GM18505 (cell line): ENCODE results near the gene ETV7.
A peak's percentile ranks its signal among the peaks of the same experiment; 100 is the strongest.
"Not testable (repeated sequence)": the region's sequence is repeated elsewhere in the genome, so short reads cannot be mapped to it uniquely, and the experiment has no call there.

Experiments used
- ATAC-seq: cut with Tn5 transposase; IDR thresholded peaks from one replicate; pipeline ENCODE4 v1.9.1; 2021; ENCODE audit not compliant: unreplicated experiment
- POLR2A ChIP-seq: IDR thresholded peaks from 4 replicates; pipeline ENCODE4 v1.6.1; 2011; ENCODE audit warnings: borderline replicate concordance; ENCODE audit not compliant: insufficient read depth, insufficient read length; ENCODE audit errors: extremely low read depth

The ETV7 gene

DNA sequence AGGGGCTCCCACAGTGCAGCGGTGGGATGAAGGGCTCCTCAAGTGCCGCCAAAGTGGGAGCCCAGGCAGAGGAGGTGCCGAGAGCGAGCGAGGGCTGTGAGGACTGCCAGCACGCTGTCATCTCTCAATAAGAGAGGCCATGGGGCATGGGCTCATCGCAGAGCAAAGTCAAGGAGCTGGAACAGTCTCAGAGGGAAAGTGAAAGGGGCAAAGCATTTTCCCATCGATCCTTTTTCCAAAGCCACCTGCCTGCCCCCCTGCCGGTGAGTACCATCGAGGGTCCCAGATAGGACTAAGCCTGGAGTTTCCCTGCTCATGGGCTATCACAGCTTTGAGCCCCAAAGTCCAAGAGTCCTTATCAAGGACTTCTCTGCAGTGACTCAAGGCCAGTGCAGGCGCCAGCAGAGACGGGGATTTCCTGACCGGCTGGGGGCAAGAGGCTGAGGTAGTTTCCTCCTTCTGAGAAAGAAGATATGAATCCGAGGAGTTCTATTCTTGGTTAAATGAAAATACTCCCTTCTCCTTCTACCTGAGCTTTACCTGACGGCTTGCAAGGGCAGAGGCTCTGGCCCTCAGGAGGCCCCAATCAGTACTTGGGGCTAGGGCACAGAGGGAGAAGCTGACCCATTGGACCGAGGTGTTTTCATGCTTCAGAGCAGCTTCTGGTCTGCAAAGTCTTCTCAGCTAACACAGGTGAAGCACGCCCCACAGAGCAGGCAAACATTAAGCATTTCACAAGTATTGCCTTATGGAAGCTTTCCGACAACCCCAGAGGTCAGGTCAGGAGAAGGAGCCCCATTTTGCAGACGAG, 22.6 kb downstream of the ETV7 start:
- no peak for ATAC-seq
- TF ChIP-seq POLR2A = peak; percentile 11

DNA sequence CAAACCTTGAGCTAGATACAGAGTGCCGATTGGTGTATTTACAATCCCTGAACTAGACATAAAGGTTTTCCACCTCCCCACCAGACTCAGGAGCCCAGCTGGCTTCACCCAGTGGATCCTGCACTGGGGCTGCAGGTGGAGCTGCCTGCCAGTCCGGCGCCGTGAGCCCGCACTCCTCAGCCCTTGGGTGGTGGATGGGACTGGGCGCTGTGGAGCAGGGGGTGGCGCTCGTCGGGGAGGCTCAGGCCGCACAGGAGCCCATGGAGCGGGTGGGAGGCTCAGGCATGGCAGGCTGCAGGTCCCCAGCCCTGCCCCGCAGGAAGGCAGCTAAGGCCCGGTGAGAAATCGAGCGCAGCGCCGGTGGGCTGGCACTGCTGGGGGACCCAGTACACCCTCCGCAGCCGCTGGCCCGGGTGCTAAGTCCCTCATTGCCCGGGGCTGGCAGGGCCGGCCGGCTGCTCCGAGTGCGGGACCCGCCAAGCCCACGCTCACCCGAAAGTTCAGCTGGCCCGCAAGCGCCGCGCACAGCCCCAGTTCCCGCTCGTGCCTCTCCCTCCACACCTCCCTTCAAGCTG, 23.3 kb downstream of the ETV7 start:
- ATAC-seq = not testable (repeated sequence)

DNA sequence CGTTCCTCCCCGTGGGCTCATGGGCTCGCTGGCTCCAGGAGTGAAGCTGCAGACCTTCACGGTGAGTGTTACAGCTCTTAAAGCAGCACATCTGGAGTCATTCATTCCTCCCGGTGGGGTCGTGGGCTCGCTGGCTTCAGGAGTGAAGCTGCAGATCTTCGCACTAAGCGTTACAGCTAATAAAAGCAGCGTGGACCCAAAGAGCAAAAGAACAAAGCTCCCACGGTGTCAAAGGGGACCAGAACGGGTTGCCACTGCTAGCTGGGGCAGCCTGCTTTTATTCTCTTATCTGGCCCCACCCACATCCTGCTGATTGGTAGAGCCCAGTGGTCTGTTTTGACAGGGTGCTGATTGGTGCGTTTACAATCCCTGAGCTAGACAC, 24.1 kb downstream of the ETV7 start:
- ATAC-seq = not testable (repeated sequence)

DNA sequence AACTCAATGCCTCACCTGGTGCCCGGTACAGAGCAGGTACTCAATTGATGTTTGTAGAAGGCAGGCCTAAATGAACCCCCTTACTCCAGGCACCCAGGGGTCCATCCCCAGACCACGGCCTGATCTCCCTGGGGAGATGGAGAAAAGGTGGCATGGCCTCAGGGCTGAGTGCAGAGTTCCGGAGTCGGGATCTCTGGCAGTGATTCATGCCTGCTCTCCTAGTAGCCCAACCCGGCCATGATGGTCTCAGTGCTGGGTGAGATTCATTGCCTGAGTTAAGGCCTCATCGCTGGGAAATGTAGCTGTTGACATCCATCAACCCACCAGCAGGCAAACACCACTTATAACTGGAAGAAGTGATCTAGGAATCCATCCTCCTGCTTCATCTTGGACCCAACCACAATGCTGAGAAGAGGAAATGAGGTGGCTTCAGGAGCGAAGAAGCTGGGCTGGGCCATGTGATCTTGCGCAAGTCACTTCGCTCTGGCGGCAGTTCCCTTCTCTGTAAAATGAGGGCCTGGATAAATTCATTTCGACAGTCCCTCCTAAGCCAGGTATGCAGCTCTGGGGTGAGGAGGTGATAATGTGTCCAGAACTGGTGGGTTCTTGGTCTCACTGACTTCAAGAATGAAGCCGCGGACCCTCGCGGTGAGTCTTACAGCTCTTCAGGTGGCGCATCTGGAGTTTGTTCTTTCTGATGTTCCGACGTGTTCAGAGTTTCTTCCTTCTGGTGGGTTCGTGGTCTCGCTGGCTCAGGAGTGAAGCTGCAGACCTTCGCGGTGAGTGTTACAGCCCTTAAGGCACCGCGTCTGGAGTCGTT, 24.7 kb downstream of the ETV7 start:
- TF ChIP-seq POLR2A = no peak
- no peak for ATAC-seq

DNA sequence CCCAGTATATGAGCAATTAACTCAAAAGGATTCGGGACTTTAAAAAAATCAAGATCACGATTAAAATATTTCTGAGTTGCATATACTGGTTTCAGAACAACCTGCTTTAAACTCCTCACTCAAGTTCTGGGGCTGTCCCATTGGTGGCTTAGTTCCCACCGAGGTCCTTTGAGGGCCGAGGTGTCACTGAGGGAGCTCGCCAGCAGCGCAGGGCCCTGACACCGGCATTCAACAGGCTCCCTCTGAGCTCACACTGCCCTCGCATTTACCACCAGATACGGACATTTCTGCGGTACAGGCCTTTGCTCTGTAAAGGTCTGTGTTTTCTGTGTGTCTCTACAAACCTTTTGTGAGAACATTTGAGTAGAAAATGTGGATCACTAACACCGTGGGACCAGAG, 26.4 kb downstream of the ETV7 start:
- TF ChIP-seq POLR2A = no peak
- no peak for ATAC-seq

DNA sequence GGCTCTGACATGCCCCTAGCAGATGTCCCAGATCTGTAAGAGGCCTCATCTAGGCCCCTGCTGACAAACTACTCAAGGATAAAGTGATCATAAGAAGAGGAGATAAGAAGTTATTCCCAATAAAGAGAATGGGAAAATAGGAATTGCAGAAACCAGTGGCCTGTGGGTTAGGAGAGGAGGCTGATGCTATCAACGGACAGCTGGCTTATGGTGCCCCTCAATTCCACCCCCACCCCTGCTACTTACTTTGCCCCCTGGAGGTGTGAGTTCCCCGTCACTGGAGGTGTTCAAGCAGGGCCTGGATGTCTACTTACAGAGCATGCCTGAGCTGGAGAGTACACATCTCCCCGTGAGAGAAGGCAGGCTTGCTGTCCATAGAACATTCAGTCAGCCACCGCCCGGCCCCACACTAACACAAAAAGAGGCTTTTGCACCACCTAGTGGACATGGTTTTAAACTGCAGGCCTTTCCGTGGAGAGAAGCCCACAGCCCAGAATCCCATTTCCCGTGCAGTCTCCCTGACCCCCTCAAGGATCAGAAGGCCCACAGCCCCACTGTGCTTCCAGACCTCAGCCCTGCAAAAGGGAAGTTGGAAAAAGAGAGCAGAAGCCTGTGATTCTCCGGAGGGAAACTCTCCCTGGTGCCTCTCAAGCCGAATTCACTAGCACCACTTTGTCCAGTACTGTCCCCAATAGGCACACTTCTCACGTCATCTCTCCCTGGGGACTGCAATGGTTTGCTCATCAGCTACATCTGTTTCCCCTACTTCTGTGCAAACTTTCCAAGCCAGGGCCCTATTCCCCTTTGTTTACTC, 27.0 kb downstream of the ETV7 start:
- ATAC-seq = no peak
- no peak for TF ChIP-seq POLR2A

DNA sequence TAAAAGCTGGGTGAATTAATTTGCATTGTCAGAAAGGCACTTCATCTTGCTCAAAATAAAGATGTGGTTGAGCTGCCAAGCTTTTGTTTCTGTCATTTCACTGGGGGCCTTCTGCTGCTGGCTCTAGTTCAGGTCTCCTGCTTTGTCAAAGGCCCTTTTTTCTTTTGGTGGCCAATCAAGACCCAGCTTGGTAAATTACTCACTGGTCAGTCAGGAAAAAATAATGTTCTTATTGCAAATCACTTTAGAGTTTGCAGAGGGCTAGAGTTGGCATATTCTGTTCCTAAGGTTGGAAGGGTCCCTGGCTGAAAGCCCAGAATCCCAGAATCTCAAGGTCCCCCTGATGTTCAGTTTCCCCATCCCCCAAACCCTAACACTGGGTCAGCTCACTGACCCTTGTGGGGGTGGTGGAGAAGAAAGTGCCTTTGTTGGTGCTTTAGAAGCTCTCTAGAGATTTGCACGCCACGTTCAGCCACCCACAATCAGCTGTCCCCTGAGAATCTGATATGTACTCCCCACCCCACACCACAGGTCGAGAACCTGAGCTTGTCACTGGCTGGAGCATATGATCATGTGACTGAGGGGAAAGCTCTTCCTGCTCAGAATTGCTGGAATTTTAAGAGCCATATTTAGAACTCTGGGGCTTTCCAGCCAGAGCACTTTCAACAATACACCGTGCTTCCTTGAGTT, 29.1 kb downstream of the ETV7 start:
- peak; percentile 17 for TF ChIP-seq POLR2A
- no peak for ATAC-seq

DNA sequence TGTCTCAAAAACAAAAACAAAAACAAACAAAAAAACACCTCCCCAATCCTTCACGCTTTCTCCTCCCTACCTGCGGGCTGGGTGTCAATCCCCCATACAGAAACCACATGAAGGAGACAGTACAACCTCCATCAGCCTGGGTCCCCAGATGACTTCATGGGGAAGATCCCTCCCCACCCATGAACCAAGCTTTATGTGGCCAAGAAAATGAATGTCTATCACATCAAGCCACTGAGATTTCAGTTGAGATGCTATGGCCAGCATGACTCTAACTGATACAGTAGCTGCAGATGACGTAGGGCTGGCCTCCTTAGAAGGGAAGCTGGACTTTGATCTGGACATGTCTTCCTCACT, 29.6 kb downstream of the ETV7 start:
- no peak for ATAC-seq
- no peak for TF ChIP-seq POLR2A

DNA sequence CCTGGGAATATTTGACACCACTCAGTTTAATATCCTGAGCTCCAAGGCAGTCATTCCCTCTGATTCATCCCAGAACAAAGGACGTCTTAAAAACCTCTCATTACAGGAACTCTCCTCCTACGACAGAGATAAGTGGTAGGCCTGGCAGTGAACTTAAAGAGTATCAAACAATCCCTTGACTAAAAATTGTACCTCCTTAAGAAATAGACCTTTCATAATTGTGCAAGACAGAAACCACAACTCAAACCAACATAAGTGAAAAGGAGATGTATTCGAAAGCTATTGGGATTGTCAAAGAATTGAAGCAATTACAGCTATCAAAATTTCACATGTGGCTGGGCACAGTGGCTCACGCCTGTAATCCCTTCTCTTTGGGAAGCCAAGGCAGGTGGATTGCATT, 31.6 kb downstream of the ETV7 start:
- TF ChIP-seq POLR2A = no peak
- ATAC-seq = no peak

DNA sequence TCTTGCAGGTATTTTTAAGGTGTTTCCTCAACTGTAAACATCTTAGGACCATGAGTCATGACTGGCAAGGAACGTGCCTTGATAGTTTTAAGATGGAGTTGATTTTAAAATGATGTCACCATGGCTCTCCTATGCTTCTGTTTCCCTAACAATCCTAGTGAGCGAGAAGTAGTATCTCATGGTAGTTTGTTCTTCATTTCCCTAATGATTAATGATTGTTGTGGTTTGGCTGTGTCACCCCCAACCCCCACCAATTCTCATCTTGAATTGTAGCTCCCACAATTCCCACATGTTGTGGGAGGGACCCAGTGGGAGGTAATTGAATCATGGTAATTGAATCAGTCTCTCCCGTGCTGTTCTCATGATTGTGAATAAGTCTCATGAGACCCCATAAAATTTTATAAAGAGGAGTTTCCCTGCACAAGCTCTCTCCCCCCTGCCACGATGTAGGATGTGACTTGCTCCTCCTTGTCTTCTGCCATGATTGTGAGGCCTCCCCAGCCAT, 34.0 kb downstream of the ETV7 start:
- no peak for TF ChIP-seq POLR2A
- ATAC-seq = no peak

DNA sequence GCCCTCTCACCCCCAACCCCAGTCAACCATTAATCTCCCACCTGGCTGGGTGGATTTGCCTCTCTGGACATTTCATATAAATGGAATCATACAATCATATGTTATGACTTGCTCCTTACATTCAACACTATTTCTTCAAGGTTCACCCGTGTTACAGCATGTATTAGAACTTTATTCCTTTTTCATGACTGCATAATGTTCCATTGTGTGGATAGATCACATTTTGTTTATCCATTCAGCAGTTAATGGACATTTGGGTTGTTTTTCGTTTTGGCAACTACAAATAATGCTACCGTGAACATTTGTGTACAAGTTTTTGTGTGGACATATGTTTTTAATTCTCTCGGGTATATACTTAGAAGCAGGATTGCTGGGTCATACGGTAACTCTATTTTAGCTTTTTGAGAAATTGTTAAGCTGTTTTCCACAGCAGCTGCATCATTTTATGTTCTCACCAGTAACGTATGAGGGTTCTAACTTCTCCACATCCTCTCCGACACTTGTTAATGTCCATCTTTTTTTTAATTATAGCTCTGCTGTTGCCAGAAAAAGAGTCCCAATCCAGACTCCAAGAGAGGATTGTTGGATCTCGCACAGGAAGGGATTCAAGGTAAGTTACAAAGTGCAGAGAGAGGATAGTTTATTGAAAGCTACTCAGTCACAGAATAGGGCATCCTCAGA, 34.9 kb downstream of the ETV7 start:
- TF ChIP-seq POLR2A = no peak
- ATAC-seq = no peak
